ENCODE results near the gene SAPCD2.
"Not testable (repeated sequence)": the region's sequence is repeated elsewhere in the genome, so short reads cannot be mapped to it uniquely, and the experiment has no call there.

Gene SAPCD2, protein sequence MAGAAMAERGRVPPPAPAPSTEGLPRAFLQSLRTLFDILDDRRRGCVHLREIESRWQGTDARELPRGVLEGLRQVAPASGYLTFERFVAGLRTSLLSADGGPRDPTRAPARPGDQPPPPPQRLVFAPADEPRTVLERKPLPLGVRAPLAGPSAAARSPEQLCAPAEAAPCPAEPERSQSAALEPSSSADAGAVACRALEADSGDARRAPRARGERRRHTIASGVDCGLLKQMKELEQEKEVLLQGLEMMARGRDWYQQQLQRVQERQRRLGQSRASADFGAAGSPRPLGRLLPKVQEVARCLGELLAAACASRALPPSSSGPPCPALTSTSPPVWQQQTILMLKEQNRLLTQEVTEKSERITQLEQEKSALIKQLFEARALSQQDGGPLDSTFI

GRCh38 chr9:137070201-137070905, at the start of gene SAPCD2:
TSS of gene SAPCD2 (minus strand) at chr9:137070557. CDS start at chr9:137070460, 97 bp downstream.
- peak; percentile 80 for DNase-seq

GRCh38 chr9:137118092-137118603, 47.8 kb upstream of the SAPCD2 start:
- DNase-seq: not testable (repeated sequence)

DNA sequence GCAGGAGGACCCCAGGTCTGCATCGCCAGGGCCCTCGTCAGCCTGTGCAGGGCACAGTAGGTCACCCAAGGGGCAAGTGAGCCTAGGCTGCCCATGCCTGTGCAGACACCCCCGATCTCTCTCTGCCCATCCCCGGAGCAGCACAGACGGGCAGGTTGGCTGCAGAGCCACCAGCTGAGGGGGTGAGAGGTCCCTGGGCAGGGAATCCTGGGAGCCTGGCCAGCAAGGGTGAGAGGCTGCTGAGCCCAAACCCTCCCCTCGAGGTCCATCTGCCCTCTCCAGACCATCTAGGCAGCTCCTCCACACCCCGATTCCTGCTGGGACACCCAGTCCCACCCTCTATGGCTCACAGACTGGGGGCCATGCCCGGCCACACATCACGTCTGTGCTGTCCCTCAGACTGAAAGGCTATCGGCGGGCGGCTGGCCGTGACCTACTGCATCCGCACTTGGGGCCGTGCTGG, 46.9 kb upstream of the SAPCD2 start:
- DNase-seq: no peak

GRCh38 chr9:137116728-137117127, 46.4 kb upstream of the SAPCD2 start:
- DNase-seq: no peak

DNA sequence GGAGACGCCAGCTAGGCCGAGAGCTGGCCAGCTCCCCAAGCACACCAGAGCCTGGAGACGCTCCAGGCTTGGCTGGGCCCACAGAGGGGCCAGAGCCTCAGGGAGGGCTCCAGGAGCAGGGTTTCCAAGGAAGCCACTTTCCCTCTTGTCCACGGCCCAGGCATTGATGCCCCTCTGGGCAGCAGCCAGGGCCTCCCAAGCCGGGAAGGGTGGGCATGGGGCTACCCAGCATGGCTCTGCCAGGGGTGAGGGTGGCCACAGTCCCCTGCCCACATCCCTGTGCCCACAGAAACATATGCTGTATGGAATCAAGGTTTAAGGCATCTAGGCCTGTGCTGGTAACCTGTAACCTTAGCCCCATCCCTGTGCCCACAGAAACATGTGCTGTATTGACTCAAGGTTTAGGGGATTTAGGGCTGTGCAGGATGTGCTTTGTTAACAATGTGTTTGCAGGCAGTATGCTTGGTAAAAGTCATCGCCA, 45.7 kb upstream of the SAPCD2 start:
- no peak for DNase-seq

DNA sequence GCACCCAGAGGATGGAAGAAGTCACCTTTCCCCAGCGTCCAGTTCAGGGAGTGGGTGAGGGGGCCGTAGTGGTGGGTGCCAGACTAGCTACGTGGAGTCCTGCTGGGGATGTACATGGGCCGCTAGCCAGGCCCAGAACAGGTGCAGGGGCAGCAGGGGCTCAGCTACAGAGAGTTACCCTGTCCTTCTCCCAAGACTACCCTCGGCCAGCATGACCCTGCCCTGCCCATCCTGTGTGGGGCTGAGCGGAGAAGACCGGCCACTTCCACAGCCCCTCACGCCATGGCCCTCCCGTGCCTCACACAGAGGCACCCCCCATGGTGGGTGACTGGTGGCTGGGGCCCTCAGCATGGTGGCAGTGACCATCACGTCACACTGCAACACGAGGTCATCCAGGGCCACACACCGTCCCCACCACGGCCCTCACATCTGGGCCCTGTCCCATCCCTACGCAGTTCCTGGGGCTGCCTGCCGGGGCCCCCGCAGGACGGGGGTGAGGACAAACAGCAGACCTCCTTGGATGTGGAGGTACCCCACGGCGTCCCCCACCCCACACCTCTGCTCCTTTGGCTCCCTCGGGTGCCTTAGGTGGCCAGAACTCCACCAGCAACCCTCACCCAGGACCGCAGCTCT, 45.2 kb upstream of the SAPCD2 start:
- no peak for DNase-seq

- DNase-seq: peak; percentile 77
These were observed 44.4 kb upstream of the SAPCD2 start, which contains the start of gene DPP7 for GRCh38 chr9:137114613-137115393. TSS of gene DPP7 (minus strand) at chr9:137114733. CDS start at chr9:137114713, 20 bp downstream.

DNA sequence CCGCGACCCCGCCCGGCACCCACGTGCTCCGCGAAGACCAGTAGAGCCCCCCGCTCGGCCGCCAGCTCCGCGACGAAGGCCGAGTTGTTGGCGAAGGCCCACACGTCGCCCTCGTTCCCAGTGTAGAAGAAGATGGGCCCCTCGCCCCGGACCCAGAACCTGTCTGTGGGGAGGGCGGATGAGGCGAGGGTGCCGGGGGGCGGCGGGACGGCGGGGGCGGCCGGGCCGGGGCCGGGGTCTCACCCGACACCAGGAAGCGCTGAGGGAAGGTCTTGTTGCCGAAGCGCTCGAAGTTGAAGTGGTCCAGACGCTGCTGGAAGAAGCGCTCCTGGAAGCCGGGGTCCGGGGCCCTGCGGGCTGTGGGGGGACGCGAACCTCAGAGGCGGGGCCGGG, 43.9 kb upstream of the SAPCD2 start:
- no peak for DNase-seq

DNA sequence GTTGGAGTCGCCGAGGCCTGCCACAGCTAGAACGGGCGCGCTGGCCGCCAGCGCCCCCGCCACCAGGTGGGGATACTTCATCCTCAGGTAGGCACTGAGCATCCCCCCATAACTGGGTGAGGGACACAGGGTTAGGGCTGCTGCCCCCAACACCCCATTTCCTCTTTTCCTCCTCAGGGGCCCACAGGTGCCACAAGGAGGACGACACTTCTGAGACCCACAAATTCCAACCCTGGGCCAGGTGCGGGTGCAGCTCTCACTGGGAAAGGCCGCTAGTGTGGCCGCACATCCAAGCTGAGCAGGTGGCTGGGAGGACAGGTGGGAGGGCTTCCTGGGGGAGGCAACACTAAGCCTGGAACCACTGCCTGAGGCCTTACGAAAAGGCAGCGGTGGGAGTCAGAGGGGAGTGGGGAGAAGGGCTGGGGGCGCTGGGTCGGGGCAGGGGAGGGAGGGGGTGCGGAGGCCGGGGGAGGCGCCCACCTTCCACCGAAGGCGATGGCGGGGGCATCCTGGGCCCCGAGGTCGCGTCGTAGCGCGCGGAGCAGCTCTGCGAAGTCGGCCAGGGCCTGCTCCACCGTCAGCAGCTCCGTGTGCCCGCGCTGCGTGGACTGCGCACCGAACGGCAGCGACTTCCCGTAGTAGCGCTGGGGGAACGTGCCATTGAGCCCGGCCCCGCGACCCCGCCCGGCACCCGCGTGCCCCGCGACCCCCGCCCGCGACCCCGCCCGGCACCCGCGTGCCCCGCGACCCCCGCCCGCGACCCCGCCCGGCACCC, 43.2 kb upstream of the SAPCD2 start:
- DNase-seq: peak; percentile 39

DNA sequence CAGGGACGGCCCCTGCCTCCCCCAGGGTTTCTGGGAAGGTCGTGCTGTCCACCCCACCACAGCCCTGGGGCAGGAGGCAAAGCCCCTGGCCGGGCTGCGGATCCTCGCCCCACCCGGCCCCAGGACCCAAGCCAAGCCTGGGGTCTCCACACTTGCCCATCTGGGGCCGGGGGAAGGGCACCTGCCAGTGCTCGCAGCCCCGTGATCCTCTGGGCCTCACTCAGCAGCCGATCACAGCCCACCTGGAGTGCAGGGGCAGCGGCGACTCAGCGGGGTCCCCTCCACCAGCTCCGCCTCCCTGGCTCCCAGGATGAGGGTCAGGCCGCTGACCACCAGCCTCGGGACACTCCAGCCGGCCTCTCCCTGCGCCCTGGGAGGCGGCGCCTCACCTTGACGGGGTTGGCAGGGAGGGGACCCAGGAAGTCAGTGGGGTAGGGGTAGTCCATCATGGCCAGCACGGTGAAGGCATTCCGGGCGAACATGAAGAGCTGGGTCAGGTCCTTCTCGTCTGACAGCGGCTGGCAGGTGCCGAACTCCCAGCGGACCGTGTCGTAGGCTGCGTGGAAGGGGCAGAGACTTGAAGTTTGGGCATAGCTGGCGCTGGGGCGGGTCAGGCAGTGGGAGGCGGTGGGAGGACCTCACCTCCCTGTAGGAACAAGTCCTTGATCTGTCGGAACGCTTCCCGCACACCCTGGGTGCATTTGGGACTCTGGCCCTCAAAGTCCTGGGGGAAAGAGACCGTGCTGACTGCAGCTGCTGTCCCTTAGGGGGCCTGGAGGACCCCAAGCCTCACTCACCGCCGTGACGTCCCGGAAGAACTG, 42.4 kb upstream of the SAPCD2 start:
- DNase-seq: no peak

DNA sequence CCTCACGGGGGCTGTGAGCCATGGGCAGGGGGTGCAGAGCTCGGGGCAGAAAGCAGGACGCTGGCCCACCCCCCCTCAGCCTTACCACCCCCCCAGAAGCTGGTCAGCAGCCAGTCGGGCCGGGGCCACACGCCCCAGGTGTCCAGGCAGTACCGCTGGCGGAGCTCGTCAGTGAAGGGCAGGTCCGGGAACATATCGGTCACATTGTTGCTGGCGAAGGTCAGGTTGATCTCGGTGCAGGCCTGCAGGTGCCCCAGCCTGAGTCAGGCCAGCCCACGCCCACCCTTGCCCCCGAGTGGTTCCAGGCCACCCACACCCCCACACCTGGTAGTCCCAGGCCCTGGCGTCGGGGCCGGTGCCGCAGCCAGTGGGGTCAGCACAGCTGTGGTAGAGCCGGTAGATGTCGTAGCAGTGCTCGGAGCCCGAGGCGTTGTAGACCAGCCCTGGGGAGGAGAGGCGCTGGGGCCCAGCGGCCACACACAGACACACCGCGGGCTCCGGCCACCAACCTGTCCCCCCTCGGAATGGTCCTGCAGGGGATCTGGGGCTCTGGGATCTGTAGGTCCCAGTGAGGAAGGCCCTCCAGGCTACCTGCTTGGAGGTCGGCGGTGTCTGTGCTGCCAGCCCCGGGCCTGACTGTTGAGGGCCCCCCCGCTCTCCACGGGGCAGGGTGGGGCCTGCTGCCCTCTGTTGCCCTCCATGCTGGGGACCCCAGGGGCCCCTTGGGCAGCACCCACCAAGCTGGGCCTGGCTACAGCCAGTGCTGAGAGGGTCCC, 41.6 kb upstream of the SAPCD2 start:
- no peak for DNase-seq

DNA sequence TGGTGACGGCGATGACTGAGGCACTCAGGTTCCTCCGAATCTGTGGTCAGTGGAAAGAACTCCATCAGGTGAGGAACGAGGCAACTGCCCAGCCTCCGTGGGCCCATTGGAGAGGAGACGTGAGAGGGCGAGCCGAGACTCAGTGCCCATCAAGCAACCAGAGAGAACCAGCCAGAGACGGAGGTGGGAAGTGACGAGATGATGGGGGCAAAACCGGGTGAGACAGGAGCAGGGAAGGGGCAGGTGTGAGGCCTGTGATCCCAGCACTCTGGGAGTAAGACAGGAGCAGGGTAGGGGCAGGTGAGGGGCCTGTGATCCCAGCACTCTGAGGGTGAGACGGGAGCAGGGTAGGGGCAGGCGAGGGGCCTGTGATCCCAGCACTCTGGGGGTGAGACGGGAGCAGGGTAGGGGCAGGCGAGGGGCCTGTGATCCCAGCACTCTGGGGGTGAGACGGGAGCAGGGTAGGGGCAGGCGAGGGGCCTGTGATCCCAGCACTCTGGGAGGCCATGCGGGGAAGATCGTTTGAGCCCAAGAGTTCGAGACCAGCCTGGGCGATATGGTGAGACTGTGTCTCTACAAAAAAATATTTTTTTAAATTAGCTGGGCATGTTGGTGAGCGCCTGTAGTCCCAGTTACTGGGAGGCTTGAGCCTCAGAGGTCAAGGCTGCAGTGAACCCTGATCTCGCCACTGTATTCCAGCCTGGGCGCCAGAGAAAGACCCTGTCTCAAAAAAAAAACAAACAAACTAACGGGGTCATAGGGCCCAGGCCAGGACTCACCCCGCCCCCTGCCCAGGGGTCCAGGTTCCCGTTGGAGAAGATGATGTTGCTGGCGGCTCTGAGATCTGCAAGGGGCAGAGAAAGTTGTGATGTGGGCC, 40.8 kb upstream of the SAPCD2 start:
- DNase-seq: no peak

- DNase-seq: no peak
These were observed 40.0 kb upstream of the SAPCD2 start for GRCh38 chr9:137110147-137110910.

DNA sequence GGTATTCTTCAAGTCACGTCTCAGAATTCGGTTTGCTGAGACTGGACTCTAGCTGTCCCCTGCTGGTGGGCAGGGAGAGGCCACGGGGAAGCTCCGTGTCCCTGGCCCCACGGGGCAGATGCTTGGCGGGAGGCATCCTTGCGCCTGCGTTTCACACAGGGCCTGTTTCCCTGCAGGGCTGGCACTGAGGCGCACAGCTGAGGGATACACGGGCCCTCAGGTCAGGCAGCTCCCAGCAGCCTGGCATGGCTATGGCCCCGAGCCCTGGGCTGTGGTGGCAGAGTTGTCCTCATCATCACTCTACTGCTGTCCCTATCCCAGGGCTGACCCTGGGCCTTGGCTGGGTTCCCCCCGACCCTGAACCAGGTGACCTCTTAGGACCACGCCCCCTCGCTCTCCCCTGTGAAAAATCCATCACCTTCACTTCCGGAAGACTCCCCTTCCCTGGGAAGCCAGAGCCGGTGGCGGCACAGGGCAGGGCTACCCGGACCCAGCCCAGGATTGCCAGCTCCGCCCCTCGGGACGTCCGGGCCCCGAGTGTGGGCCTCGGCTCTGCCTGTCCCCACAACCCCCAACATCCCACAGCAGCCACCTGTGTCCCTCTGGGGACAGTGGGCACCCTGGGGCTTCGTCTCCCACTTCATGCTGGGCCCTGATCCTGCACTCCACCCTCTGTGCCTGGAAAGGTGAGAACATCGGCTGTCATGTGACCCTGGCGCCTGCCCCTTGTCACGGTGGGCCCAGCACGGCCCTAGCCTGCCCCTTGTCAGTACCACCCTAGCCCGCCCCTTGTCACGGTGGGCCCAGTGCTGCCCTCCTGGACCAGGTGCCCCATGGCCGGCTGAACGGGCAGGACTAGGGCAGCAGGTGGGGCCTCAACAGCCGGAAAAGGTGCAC, 39.1 kb upstream of the SAPCD2 start:
- no peak for DNase-seq

GRCh38 chr9:137108608-137109249, 38.4 kb upstream of the SAPCD2 start:
- no peak for DNase-seq

DNA sequence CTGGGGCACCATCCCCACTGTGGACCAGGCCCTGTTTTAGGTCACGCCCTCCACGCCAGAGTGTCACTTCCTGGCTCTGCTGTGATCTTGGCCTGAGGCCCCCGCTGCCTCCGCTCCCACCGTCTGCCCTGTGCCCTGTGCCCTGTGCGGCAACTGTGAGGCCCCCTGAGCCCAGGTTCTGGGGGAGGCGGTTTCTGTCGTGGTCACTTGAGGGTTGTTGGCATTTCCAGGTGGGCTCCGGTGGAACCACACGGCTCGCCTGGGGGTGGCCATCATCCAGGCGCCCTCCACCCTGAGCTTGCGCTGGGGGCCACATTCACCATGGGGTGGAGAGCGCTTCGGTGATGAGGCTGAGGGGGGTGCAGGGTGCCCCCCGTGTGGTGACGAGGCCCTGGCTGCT, 37.6 kb upstream of the SAPCD2 start:
- DNase-seq: no peak

All from activated CD4-positive, alpha-beta T cell treated with anti-CD3 and anti-CD28 coated beads, Interleukin-2, amount 50 U/mL, for 1 hour (primary cell).